SU-DHL-6 (cell line): ENCODE results near the gene RAB27B.

ENCODE experiments used
- H2AFZ ChIP-seq: fragments of 200-600 bp; sonication (generic); 2 replicates; pipeline ENCODE4 v1.6.1; 2014; ENCODE audit warnings: low read depth, mild to moderate bottlenecking, moderate library complexity, mixed read lengths, antibody characterized with exemption, low read length; ENCODE audit not compliant: severe bottlenecking
- H3F3A ChIP-seq: fragments of 200-600 bp; shearing (Covaris generic); 2 replicates; pipeline ENCODE4 v1.6.0; 2016; ENCODE audit warnings: antibody characterized with exemption, mild to moderate bottlenecking; ENCODE audit not compliant: insufficient read depth
- H3K27ac ChIP-seq: fragments of 200-600 bp; sonication (generic); 2 replicates; pipeline ENCODE4 v1.5.1; 2016; ENCODE audit warnings: low read depth, mild to moderate bottlenecking, low read length, moderate library complexity, mixed read lengths
- H3K27me3 ChIP-seq: fragments of 200-600 bp; sonication (generic), shearing (Covaris generic); 2 replicates; pipeline ENCODE4 v1.6.0; 2014; ENCODE audit warnings: mild to moderate bottlenecking, low read length
- H3K36me3 ChIP-seq: fragments of 200-600 bp; sonication (generic); 2 replicates; pipeline ENCODE4 v1.6.1; 2014; ENCODE audit warnings: mild to moderate bottlenecking, low read length, mixed read lengths
- H3K4me2 ChIP-seq: fragments of 300-600, 200-600 bp; shearing (Covaris generic), sonication (generic); 2 replicates; pipeline ENCODE4 v1.6.0; 2014; ENCODE audit warnings: low read length, low read depth, mild to moderate bottlenecking; ENCODE audit not compliant: poor library complexity, severe bottlenecking
- H3K4me3 ChIP-seq: fragments of 200-600 bp; sonication (generic); 2 replicates; pipeline ENCODE4 v1.5.1; 2014; ENCODE audit warnings: antibody characterized with exemption, low read length, mild to moderate bottlenecking, mixed read lengths; ENCODE audit not compliant: insufficient read depth, poor library complexity, severe bottlenecking
- H3K79me2 ChIP-seq: fragments of 200-600 bp; sonication (generic); 2 replicates; pipeline ENCODE4 v1.6.1; 2014; ENCODE audit warnings: mild to moderate bottlenecking, low read length, moderate library complexity; ENCODE audit not compliant: insufficient read depth
- H3K9ac ChIP-seq: fragments of 200-600 bp; sonication (generic); 2 replicates; pipeline ENCODE4 v1.7.0; 2014; ENCODE audit warnings: mild to moderate bottlenecking, low read length
- H3K9me2 ChIP-seq: fragments of 200-600 bp; sonication (generic); replicated peaks from 2 replicates; pipeline ENCODE4 v1.6.1; 2014; ENCODE audit warnings: low read length; ENCODE audit not compliant: insufficient read depth
- H3K9me3 ChIP-seq: fragments of 200-600 bp; sonication (generic); 2 replicates; pipeline ENCODE4 v1.6.1; 2014; ENCODE audit warnings: low read length, mixed read lengths; ENCODE audit not compliant: insufficient read depth
- H4K20me1 ChIP-seq: fragments of 200-600 bp; sonication (generic); 2 replicates; pipeline ENCODE4 v1.6.1; 2014; ENCODE audit warnings: low read depth, mild to moderate bottlenecking, antibody characterized with exemption, low read length, moderate library complexity, mixed read lengths
- EZH2phosphoT487 ChIP-seq: fragments of 200-600 bp; sonication (generic), shearing (Covaris generic); conservative IDR thresholded peaks from 2 replicates; pipeline ENCODE4 v1.6.1; 2018; ENCODE audit warnings: mild to moderate bottlenecking, antibody characterized with exemption, low read length, moderate library complexity, mixed read lengths
- TF ChIP-seq, protein P1 (sequence below): fragments of 200-600 bp; sonication (generic); IDR thresholded peaks from one replicate; pipeline ENCODE4 v1.5.1; 2017; ENCODE audit warnings: antibody characterized with exemption, mild to moderate bottlenecking, low read length, moderate library complexity; ENCODE audit not compliant: insufficient read depth, poor library complexity, severe bottlenecking

RAB27B gene

GRCh38 chr18:54931152-54931551 is 102.9 kb downstream of the RAB27B start:
- no peaks in the 10 kb centered on the region for H3K9me3 ChIP-seq
- H3K36me3 ChIP-seq, result no peaks in the 10 kb centered on the region
- peaks cover 6% of the 10 kb centered on the region; the same call in 1 of the 2 replicates for H3K27me3 ChIP-seq
- no peak for TF ChIP-seq EZH2phosphoT487
- TF ChIP-seq, protein P1, sequence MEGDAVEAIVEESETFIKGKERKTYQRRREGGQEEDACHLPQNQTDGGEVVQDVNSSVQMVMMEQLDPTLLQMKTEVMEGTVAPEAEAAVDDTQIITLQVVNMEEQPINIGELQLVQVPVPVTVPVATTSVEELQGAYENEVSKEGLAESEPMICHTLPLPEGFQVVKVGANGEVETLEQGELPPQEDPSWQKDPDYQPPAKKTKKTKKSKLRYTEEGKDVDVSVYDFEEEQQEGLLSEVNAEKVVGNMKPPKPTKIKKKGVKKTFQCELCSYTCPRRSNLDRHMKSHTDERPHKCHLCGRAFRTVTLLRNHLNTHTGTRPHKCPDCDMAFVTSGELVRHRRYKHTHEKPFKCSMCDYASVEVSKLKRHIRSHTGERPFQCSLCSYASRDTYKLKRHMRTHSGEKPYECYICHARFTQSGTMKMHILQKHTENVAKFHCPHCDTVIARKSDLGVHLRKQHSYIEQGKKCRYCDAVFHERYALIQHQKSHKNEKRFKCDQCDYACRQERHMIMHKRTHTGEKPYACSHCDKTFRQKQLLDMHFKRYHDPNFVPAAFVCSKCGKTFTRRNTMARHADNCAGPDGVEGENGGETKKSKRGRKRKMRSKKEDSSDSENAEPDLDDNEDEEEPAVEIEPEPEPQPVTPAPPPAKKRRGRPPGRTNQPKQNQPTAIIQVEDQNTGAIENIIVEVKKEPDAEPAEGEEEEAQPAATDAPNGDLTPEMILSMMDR, result no peak
- H3K79me2 ChIP-seq, result no peaks in the 10 kb centered on the region
- H4K20me1 ChIP-seq, result no peaks in the 10 kb centered on the region
- H3K27ac ChIP-seq, result no peak overlapping the region
- H3K9me2 ChIP-seq, result no peaks in the 10 kb centered on the region
- no peaks in the 10 kb centered on the region for H3F3A ChIP-seq
- H2AFZ ChIP-seq, result no peak overlapping the region
- no peak overlapping the region for H3K4me3 ChIP-seq
- no peak overlapping the region for H3K9ac ChIP-seq
- no peak overlapping the region for H3K4me2 ChIP-seq

GRCh38 chr18:54932472-54932871 is 104.2 kb downstream of the RAB27B start:
- no peaks in the 10 kb centered on the region for H3K9me3 ChIP-seq
- no peak overlapping the region for H3K27ac ChIP-seq
- H3F3A ChIP-seq, result no peaks in the 10 kb centered on the region
- H3K79me2 ChIP-seq, result no peaks in the 10 kb centered on the region
- H3K9ac ChIP-seq, result no peak overlapping the region
- TF ChIP-seq EZH2phosphoT487, result no peak
- no peaks in the 10 kb centered on the region for H3K36me3 ChIP-seq
- no peaks in the 10 kb centered on the region for H4K20me1 ChIP-seq
- H3K27me3 ChIP-seq, result peaks cover 6% of the 10 kb centered on the region; the same call in 1 of the 2 replicates
- no peak overlapping the region for H3K4me3 ChIP-seq
- H2AFZ ChIP-seq, result no peak overlapping the region
- no peaks in the 10 kb centered on the region for H3K9me2 ChIP-seq
- no peak overlapping the region for H3K4me2 ChIP-seq

DNA sequence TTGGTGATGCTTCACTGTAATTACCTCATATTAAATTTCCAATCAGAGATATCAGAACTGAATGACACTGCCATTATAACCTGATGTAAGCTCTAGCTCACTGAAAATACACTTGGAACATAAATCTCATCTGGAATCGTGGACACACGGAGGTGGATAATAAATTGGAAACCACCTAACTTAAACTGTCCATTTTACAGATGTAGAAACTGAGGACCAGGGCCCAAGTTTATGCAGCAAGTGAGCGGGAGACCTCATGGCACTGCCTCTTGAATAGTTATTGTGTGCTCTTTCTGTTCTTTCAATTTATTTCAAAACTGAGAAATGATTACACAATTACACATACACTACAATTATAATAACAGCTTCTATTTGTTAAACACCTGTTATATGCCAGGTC is 110.2 kb downstream of the RAB27B start:
- Histone ChIP-seq H3K9me2 (no peaks in the 10 kb centered on the region), H3F3A (no peaks in the 10 kb centered on the region), H3K36me3 (no peaks in the 10 kb centered on the region), H3K4me3 (no peak overlapping the region), H3K9me3 (no peaks in the 10 kb centered on the region), H3K79me2 (no peaks in the 10 kb centered on the region), H2AFZ (no peak overlapping the region), H3K4me2 (no peak overlapping the region), H4K20me1 (no peaks in the 10 kb centered on the region), H3K9ac (no peak overlapping the region), H3K27me3 (0 out of 2 replicates have a peak, but pooled peaks cover 3% of the 10 kb centered on the region), H3K27ac (no peak overlapping the region)
- TF ChIP-seq, protein P1, result no peak
- TF ChIP-seq EZH2phosphoT487, result no peak

DNA sequence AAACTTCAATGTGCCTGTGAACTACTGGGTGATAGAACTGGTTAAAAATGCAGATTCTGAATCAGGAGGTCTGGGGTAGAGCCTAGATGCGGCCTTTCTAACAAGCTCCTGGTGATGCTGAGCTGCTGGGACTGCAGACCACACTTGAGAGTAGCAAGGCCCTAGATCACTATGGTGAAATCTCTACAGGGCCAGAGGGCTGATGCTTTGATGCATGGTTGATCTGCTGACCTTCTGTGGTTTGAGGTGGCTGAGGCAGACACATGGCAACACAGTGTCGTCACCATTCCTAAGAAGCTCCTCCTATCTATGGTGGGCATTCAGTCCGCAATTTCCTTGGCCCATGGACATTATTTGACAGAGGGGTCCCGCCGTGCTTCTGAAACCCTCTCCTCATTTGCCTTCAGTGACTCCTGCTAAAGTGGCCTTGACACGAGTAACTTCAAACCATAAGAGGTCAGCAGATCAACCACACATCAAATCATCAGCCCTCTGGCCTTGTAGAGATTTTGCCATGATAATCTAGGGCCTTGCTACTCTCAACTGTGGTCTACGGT is 111.2 kb downstream of the RAB27B start:
- Histone ChIP-seq H3K9me2 (no peaks in the 10 kb centered on the region), H3K27me3 (no peaks in the 10 kb centered on the region), H3K4me2 (no peak overlapping the region), H3K79me2 (no peaks in the 10 kb centered on the region), H3K27ac (no peak overlapping the region), H3K9ac (no peak overlapping the region), H3F3A (no peaks in the 10 kb centered on the region), H3K4me3 (no peak overlapping the region), H4K20me1 (no peaks in the 10 kb centered on the region), H3K36me3 (no peaks in the 10 kb centered on the region), H2AFZ (no peak overlapping the region), H3K9me3 (no peaks in the 10 kb centered on the region)
- TF ChIP-seq EZH2phosphoT487, result no peak
- TF ChIP-seq, protein P1, result no peak
